ENCODE measurements around the gene SPATA6.

Gene SPATA6

DNA sequence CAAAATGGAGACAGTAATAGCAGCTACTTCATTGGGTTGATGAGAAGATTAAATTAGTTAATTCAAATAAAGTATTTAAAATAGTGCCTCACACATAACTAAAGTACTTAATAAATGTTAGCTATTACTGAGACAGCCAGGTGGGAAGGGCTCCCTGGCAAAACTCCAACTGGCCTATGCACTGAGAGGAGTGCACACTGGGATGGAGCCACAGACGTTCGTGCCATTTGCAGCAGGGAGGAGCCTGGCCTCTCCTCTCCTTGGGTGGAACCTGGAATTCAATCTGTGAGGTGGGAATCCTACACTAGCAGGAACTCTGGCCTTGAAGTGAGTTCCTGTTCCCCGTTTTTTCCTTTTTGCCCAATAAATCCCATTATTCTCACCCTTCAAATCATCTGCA lies 221.4 kb downstream of the SPATA6 start:
- TF ChIP-seq, protein P1, sequence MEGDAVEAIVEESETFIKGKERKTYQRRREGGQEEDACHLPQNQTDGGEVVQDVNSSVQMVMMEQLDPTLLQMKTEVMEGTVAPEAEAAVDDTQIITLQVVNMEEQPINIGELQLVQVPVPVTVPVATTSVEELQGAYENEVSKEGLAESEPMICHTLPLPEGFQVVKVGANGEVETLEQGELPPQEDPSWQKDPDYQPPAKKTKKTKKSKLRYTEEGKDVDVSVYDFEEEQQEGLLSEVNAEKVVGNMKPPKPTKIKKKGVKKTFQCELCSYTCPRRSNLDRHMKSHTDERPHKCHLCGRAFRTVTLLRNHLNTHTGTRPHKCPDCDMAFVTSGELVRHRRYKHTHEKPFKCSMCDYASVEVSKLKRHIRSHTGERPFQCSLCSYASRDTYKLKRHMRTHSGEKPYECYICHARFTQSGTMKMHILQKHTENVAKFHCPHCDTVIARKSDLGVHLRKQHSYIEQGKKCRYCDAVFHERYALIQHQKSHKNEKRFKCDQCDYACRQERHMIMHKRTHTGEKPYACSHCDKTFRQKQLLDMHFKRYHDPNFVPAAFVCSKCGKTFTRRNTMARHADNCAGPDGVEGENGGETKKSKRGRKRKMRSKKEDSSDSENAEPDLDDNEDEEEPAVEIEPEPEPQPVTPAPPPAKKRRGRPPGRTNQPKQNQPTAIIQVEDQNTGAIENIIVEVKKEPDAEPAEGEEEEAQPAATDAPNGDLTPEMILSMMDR (IDR thresholded peaks at IDR 0.05; ENCODE audit: low read length, missing control alignments): no peak
- H3K4me3 ChIP-seq (replicated peaks; ENCODE audit: low read depth, low read length): no peak overlapping the region
- DNase-seq (ENCODE audit: low read depth): no peak

DNA sequence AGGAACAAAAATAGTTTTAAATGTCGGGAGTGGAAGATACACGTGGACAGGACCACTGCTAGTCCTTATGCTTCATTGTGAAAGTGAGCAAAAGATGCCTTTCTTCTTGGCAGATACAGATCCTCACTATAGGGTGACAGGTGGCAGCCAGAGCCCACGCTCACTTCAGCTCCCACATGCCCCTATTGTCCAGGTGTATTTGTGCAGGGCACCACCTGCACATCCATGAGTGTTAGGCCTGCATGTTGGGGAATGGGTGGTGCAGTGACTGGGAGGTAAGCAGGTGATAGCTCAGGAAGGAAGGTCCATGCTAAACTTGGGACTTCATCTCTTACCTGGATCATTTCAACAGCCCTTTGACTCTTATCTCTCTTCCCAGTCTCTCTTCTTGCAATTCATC lies 222.1 kb downstream of the SPATA6 start:
- TF ChIP-seq, protein P1 (IDR thresholded peaks at IDR 0.05; ENCODE audit: low read length, missing control alignments): no peak
- DNase-seq (ENCODE audit: low read depth): no peak
- no peak overlapping the region for H3K4me3 ChIP-seq (replicated peaks; ENCODE audit: low read depth, low read length)

DNA sequence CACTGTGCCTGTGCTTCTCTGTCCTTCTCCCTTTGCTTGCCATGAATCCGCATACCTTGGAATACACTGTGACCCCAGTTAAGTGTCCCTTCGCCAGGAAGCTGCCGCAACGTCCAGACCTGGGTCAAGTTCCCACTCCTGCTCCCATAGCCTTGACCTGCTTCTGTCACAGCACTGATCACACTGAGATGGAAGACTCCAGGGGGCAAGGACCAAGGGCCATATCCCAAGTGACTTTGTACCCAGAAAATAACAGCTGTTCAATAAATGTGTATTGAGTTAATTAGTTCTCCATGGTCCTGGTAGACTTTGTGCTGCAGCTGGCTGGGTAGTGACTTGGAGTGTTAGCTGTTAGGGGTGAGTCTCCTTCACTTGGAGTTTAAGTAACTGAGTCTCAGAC lies 223.6 kb downstream of the SPATA6 start:
- H3K4me3 ChIP-seq (replicated peaks; ENCODE audit: low read depth, low read length): no peak overlapping the region
- DNase-seq (ENCODE audit: low read depth): no peak
- TF ChIP-seq, protein P1 (IDR thresholded peaks at IDR 0.05; ENCODE audit: low read length, missing control alignments): no peak

DNA sequence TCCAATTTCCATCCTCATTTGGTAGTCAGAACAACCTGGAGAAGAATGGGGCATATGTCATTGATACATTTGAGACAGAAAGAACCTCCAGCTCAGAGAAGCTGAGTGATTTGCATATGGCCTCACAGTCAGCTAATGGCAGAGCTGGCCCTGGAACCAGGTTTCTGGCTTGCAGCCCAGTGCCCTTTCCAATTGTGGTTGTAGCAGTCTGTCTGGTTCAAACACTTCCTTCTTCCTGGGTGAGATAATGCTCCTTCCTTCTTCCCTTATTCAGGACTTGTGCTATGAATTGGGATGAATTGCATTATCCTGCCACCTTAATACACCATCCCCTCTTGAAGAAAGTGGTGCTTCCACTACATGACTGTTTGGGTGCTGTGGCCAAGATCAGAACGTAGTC lies 225.3 kb downstream of the SPATA6 start:
- no peak overlapping the region for H3K4me3 ChIP-seq (replicated peaks; ENCODE audit: low read depth, low read length)
- TF ChIP-seq, protein P1 (IDR thresholded peaks at IDR 0.05; ENCODE audit: low read length, missing control alignments): no peak
- DNase-seq (ENCODE audit: low read depth): no peak
